Kidney epithelial cell (primary cell): ENCODE data around the gene CMTM2. TPM values are rescaled to one million over a fixed set of nuclear protein-coding genes. Genes with fewer than 3 reads are reported as not detected.
"Not testable (repeated sequence)": the region's sequence is repeated elsewhere in the genome, so short reads cannot be mapped to it uniquely, and the experiment has no call there.

Experiments
- DNase-seq: peaks from one replicate; pipeline ENCODE4 v3.0.0-alpha.2; 2010; ENCODE audit warnings: low read depth
- H3K27me3 ChIP-seq: 2 replicates; pipeline ENCODE4 v1.6.0; 2011; ENCODE audit warnings: low read length; ENCODE audit not compliant: control insufficient read depth, insufficient read depth
- H3K36me3 ChIP-seq: 2 replicates; pipeline ENCODE4 v1.5.1; 2011; ENCODE audit warnings: low read length; ENCODE audit not compliant: control insufficient read depth, insufficient read depth
- H3K4me3 ChIP-seq: 2 replicates; pipeline ENCODE4 v1.5.1; 2011; ENCODE audit warnings: low read depth, mild to moderate bottlenecking, control low read depth, low read length
- CTCF ChIP-seq: IDR thresholded peaks from 2 replicates; pipeline ENCODE4 v1.5.1; 2011; ENCODE audit warnings: mild to moderate bottlenecking, moderate library complexity, low read length, control low read depth, inconsistent platforms; ENCODE audit not compliant: insufficient read depth, poor library complexity, severe bottlenecking
- total RNA-seq: library from RNA; depleted of rRNA; stranded (reverse); fragments of >200 nt; gene quantifications from 2 replicates; pipeline ENCODE4 v1.2.3, GENCODE V29; 2015

CMTM2 gene
- total RNA-seq, 1 donor from 2014 or later, result 0.54 TPM

GRCh38 chr16:66610111-66610820, 31.0 kb downstream of the CMTM2 start:
- peaks cover 10% of the 10 kb centered on the region for H3K36me3 ChIP-seq
- no peak for DNase-seq
- TF ChIP-seq CTCF, result no peak
- no peak overlapping the region for H3K4me3 ChIP-seq
- no peaks in the 10 kb centered on the region for H3K27me3 ChIP-seq

GRCh38 chr16:66611911-66612310, 32.6 kb downstream of the CMTM2 start:
- H3K36me3 ChIP-seq, result peaks cover 10% of the 10 kb centered on the region

GRCh38 chr16:66612422-66612821, 33.2 kb downstream of the CMTM2 start:
- no peak for DNase-seq
- Histone ChIP-seq H3K4me3 (no peak overlapping the region), H3K36me3 (peaks cover 10% of the 10 kb centered on the region), H3K27me3 (no peaks in the 10 kb centered on the region)
- no peak for TF ChIP-seq CTCF

More at GRCh38 chr16:66611911-66612310, 32.6 kb downstream of the CMTM2 start:
- not testable (repeated sequence) for H3K4me3 ChIP-seq, DNase-seq, H3K27me3 ChIP-seq

GRCh38 chr16:66614161-66614802, 35.0 kb downstream of the CMTM2 start:
- H3K27me3 ChIP-seq, result no peaks in the 10 kb centered on the region
- no peak for TF ChIP-seq CTCF
- no peak for DNase-seq
- no peak overlapping the region for H3K4me3 ChIP-seq
- H3K36me3 ChIP-seq, result peaks cover 5% of the 10 kb centered on the region

- Histone ChIP-seq H3K36me3 (no peaks in the 10 kb centered on the region), H3K27me3 (no peaks in the 10 kb centered on the region), H3K4me3 (no peak overlapping the region)
- no peak for DNase-seq
- TF ChIP-seq CTCF, result no peak
These were observed 36.9 kb downstream of the CMTM2 start for GRCh38 chr16:66616169-66616568.

DNA sequence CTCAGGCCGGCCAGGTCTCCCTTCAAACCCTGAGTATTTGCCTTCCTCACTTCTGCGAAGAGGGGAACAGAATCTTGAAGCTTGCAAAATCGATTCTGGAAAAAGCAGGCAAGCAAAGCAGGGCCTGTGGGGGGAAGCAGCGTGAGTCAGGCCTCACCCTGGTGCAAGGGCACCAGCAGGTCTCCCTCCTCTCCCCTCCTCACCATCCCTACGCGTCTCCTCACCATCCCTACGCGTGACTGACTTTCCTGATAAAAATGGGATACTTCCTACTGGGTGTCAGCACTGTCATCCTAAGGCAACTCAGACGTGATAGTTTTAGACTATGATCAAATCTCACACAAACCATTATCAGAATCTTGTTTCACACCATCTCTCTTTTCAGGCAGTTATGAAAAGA, 37.3 kb downstream of the CMTM2 start:
- Histone ChIP-seq H3K36me3 (no peaks in the 10 kb centered on the region), H3K27me3 (no peaks in the 10 kb centered on the region), H3K4me3 (no peak overlapping the region)
- no peak for DNase-seq
- no peak for TF ChIP-seq CTCF
